Activated CD8-positive, alpha-beta memory T cell treated with anti-CD3 and anti-CD28 coated beads for 24 hours (primary cell): Measurements from ENCODE around the gene GALK1.
"Not testable (repeated sequence)": the region's sequence is repeated elsewhere in the genome, so short reads cannot be mapped to it uniquely, and the experiment has no call there.

Source experiments
- DNase-seq: peaks from one replicate; pipeline ENCODE4 v3.0.0-alpha.2; 2020

The GALK1 gene

DNA sequence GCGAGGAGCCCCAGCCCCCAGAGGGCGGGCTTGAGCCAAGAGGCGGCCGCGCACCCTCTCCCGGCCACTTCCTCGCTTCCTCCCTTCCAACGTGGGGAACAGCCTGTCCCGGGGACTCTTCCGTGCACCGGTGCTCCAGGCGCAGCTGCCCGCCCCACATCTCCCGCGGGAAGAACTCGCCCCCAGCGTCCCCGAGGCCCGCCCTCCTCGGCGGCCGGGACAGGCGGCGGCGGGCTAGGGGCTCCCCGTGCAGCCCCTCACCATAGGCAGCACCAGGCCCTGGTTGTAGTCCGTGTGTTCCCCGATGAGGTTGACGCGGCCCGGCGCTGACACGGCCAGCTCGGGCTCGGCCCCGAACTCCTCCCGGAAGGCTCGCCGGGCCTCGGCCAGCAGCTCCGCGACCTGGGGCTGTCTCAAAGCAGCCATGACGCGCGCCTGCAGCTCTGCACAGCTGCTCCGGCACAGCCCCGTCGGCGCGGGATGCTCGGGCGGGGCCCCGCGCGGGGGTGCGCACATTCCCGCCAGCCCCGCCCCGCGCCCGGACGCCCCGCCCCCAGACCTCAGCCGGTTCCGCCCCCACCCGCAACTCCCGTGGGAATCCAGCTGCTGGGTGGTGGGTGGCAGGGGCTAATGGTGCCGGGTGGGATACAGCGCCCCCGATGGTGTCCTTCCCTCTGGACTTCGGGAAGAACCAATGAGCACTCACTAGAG is at the start of gene GALK1:
TSS of gene GALK1 (minus strand) at position 482 of the 711 bp plus-strand sequence. CDS start at position 426, 56 bp downstream.
- peak; percentile 85 for DNase-seq

DNA sequence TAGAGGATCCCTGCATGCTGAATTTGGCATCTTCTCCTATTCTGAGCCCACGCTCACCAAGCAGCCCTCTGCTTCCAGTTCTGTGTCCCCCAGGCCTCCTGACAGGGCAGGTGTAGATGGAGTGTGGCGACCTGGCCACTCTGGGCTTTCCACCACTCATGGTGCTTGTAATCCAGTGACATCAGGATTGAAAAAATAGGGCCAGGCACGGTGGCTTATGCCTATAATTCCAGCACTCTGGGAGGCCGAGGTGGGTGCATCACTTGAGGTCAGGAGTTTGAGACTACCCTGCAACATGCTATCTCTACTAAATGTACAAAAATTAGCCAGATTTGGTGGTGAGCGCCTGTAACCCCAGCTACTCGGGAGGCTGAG is 49.0 kb upstream of the GALK1 start:
- DNase-seq: no peak

GRCh38 chr17:75813081-75814020 is 48.4 kb upstream of the GALK1 start:
- DNase-seq: no peak

DNA sequence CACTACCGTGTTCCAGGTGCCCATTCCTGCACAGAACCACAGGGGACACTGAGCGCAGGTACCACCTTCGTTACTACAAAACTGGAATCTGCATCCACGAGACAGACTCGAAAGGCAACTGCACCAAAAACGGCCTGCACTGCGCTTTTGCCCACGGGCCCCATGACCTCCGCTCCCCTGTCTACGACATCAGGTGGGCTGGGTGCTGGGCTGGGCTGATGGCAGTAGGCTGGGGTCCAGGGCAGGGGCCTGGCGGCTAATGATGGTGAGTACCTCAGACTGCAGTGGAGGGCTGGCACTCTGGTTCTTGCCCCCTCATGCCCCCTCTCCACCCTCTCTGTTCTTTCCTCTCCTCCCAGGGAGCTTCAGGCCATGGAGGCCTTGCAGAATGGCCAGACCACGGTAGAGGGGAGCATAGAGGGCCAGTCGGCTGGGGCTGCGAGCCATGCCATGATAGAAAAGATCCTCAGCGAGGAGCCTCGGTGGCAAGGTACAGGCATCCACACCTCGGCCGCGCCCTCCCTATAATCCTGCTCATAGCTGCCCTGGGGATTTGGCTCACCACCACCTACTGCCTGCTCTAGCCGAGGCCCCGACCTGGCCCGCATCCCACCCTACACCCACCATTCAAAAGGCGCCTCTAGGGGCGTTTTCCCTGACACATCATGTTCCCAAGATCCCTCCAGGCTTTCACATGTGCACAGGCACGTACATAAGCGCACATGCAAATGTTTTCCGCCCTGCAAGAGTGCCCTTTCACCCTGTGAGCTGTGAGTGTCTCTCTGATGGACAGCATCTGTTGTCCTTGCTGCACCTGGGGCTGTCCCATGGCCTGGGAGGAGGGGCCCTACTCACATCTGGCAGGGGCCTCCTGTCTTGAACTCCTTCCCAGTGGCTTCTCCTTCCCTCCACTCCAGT is 47.4 kb upstream of the GALK1 start:
- no peak for DNase-seq

DNA sequence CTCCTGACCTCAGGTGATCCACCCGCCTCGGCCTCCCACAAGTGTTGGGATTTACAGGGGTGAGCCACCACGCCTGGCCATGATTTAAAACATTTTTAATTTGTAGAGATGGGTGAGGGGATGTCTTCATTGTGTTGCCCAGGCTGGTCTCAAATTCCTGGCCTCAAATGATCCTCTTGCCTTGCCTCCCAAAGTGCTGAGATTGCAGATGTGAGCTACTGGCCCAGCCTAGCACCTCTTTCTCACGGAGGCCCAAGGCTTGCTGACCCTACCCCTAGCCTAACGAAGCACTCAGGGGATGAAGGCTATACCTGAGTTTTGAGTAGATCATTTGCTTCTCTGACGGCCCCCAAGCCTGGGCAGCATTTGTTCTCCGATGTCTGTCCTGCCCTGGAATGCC is 46.2 kb upstream of the GALK1 start:
- DNase-seq: no peak

GRCh38 chr17:75810756-75811155 is 45.8 kb upstream of the GALK1 start:
- not testable (repeated sequence) for DNase-seq

DNA sequence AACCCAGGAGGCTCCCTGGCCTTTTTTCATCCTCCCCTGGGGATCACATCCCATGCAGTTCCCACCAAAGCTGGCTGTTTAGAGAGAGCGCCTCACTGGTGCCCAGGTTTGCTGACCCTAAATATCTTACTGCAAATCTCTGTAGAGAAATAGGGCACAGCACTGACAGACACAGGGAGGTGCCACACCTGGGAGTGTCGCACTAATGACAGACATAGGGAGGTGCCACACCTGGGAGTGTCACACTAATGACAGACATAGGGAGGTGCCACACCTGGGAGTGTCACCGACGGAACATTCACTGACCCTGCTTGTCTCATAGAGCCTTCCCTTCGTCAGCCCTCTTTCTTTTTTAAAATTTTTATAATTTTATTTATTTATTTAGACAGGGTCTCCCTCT is 45.2 kb upstream of the GALK1 start:
- DNase-seq: no peak

DNA sequence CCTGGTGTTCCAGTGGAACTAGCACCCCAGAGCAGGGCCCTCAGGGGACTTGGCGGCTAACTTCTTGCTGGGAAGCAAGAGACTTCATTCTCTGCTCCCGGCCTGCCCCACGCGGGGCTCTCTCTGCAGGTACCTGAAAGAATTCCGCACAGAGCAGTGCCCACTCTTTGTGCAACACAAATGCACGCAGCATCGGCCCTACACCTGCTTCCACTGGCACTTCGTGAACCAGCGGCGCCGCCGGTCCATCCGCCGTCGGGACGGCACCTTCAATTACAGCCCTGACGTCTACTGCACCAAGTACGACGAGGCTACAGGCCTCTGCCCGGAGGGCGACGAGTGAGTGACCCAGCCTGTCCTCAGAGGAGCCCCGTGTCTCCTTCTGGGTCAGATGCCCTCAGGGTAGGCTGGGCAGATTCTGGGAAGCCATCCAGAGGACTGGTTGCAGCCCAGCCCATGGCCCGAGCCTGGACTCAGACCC is 44.7 kb upstream of the GALK1 start:
- no peak for DNase-seq

DNA sequence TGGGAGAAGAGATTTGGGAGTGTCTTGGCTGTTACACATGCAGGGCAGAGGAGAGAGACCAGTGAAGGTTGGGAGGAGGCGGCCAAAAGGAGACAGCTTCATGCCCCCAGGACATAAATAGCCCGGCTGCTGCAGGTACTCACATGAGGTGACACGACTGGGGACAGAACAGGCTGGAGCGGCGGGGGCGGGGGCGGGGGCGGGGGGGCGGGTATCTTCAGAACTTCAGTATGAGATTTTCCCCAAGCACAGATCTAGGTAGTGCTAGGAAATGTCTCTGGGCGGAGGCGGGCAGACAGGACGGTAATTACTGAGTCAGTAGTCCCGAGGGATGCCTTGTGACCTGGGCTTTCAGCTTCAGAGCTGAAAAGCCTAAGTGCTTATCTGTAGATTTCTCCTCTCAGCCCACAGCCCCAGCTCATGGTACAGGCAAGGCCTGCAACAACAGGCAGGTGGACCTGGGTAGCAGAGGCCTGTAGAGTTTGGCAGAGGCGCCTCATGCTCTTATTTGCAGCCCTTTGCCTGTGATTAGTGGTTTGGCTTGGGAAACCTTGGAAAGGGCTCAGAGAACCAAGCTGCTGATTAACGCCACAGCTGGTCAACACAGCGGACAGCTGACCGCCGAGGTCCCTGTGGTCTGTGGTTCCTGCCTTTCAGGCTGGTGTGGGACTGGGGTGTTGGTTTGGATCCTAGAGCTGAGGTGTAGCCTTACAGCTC is 44.1 kb upstream of the GALK1 start:
- no peak for DNase-seq

DNA sequence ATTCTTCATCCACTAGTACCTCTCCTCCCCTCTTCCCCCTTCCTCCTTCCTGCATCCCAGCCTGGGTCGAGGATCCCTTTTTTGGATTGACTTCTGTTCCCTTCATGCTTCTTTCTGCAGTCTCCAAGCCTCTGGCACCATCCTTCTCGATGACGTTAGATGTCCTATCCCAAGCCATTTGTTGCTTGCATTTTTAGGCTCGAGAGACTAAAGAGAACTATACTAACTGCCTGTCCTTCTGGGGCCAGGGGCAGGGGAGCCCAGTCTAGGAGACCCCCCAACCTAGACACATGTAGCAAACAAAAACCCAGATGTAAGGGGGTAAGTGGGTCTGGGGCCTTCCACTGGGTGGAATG is 43.5 kb upstream of the GALK1 start:
- DNase-seq: no peak

GRCh38 chr17:75807861-75808260 is 42.9 kb upstream of the GALK1 start:
- DNase-seq: no peak

DNA sequence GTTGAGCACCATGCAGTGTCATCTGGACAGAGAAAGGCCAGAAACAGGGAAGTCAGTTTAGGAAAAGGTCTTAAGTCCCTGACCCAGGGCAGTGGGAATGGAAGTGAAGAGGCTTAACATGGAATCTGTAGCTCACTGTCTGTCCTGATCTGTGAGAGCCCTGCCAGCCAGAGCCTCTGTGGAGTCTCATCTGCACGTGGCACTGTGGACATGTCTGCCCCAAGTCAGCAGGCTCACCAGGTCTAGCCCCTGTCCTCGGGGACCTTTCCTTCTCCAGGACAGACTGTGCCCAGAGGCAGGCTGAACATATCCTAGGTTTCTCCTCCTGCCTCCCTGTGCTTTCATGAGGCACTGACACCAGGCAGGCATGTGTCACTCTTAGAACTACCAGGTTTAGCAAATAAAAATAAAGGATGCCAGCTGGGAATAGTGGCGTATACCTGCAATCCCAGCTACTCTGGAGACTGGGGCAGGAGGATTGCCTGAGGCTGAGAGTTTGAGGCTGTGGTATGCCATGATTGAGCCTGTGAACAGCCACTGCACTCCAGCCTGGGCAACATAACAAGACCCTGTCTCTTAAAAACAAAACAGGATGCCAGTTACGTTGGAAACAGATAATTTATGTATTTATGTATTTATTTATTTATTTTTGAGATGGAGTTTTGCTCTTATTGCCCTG is 42.0 kb upstream of the GALK1 start:
- DNase-seq: no peak

DNA sequence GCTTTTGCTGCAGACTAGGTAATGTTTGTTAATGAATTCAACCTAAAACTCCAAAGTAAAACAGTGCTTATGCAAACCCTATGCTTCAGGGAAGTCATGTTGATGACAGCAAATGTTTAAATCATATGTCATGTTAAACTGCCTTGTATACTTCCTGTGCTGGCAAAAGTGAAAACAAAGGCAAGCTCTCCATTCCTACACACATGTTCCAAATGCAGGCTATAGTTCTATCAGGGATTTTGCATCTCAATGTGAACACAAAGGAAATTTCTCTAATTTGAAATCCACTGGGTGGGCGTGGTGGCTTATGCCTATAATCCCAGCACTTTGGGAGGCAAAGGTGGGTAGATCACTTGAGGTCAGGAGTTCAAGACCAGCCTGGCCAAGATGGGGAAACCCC is 38.9 kb upstream of the GALK1 start:
- DNase-seq: no peak

DNA sequence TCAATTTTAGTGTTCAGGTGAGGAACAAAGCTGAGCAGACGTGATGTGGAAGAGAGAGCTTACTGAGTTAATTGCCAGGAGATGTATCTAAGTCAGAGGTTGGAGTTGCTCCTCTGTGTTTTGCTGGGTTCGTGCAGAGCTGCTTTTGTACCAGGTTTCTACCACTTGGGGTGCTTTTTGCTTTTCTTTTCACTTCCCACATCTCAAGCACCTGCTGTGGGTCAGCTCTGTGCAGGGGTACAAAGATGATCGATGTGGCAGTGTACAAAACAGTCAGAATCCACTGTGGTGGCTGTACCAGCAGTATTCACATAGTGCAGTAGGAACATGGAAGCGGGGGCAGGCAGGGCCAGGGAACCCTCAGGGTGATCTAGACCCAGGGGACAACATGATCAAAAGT is 34.4 kb upstream of the GALK1 start:
- DNase-seq: no peak

DNA sequence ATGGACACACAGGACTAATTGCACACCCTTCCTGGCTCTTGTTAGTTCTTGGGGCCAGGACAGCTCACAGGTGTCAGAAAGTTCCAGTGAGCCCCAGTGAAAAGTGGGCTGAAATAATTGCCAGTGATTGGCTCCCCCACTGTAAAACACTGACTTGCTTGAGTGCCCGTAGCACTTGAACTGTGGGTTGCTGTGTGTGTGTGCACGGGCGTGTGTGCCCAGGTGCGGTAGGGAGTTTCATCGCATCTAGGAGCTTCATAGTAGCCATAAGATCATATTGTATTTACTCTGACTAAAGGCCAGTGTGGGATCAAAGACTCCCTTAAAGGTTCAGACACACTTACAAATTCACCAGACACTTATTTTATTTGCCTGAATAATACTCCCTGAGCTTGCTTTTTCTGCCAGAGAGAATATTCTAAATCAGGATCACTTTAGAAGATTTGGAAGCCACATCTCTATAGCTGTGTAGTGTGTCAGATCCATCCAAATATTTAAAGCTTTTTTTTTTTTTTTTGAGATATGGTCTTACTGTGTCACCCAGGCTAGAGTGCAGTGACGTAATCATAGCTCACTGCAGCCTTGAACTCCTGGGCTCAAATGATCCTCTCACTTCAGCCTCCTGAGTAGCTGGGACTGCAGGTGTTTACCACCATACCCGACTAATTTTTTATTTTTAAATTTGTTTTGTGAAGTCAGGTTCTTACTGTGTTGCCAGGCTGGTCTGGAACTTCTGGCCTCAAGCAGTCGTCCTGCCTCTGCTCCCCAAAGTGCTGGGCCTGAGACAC is 31.0 kb upstream of the GALK1 start:
- no peak for DNase-seq

DNA sequence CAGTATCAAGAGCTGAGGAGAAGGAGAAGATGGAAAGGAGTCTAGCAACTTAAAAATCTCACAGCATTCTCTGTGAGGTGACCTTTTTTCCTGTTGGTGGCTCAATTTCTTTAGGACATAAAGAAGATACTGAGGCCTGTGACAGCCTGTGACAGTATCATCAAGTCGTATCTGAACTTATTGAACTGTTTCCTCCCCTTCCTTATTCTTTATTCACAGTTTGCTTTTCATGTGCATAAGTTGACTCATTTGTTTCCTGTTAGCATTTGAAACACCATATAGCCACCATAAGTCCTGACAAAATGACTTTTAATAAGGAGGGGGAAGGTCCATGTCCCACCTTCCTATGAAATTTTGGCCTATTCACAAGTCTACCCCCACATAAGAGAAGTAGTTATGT is 28.5 kb upstream of the GALK1 start:
- DNase-seq: no peak

DNA sequence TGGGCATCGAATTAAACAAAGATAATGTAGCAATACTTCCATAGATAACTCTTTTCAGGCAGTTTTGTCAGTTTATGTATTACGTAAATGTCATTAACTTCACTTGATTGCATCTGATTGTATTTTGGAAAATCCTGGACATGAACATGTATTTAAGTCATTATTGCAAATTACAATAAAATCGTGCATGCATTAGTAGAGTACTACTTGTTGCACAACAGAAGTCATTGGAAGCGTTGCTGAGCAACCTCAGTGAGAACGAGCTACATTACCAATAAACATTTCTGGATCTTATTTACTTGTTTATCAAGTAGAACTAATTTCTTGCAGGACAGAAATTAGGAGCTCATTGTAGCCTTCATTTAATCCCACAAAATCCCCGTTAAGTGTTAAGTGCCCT is 26.3 kb upstream of the GALK1 start:
- DNase-seq: no peak

GRCh38 chr17:75785016-75785890 is 20.3 kb upstream of the GALK1 start:
- no peak for DNase-seq

- peak; percentile 97 for DNase-seq
Measured at GRCh38 chr17:75784473-75785015, 19.6 kb upstream of the GALK1 start, which contains the start of gene UNK. Gene UNK (plus strand): TSS chr17:75784806. CDS start chr17:75784881, 75 bp downstream.
